CD8-positive, alpha-beta memory T cell (primary cell): Measurements from ENCODE around the gene GEMIN5. TPM values are rescaled to one million over a fixed set of nuclear protein-coding genes. Genes with fewer than 3 reads are reported as not detected.

Experiments used
- polyA plus RNA-seq: library from polyadenylated mRNA; unstranded; fragments of 300-500 nt; fragmentation: Illumina TruSeq; gene quantifications from one replicate; pipeline ENCODE4 v1.2.3, GENCODE V29; 2021
- total RNA-seq, 2 experiments: library from RNA; stranded (reverse); gene quantifications; one replicate each; pipeline ENCODE4 v1.2.3, GENCODE V29; 2021

The GEMIN5 gene
- total and polyA plus RNA-seq, 3 experiments from 2014 or later, result 10.8 to 45.2 (median 42.1) TPM

Other genes with a start within 250 kb of the GEMIN5 start
- gene LARP1, start 182.8 kb downstream of the GEMIN5 start, total RNA-seq, result 100 to 1,000 TPM; 329 to 344 TPM
- gene LARP1, start 182.8 kb downstream of the GEMIN5 start, polyA plus RNA-seq, result 28.4 TPM
- gene FAXDC2, start 87.6 kb downstream of the GEMIN5 start, total RNA-seq, result under 1 TPM in 1 of 2 experiments, not detected in 1; 0.18 TPM
- 1.0 TPM for gene FAXDC2, start 87.6 kb downstream of the GEMIN5 start, polyA plus RNA-seq
- gene CNOT8, start 79.6 kb downstream of the GEMIN5 start, total RNA-seq, result 10 to 100 TPM; 47.7 to 52.7 TPM
- gene CNOT8, start 79.6 kb downstream of the GEMIN5 start, polyA plus RNA-seq, result 154 TPM
- gene MRPL22, start 2.9 kb upstream of the GEMIN5 start, total RNA-seq, result 10 to 100 TPM; 87.2 to 90.2 TPM
- 88.5 TPM for gene MRPL22, start 2.9 kb upstream of the GEMIN5 start, polyA plus RNA-seq
- under 1 TPM in 1 of 2 experiments, not detected in 1; 0.09 TPM for gene KIF4B, start 75.5 kb upstream of the GEMIN5 start, total RNA-seq
- not detected for gene KIF4B, start 75.5 kb upstream of the GEMIN5 start, polyA plus RNA-seq